HEK293T (cell line): Measurements from ENCODE around the gene PRLH.

Source experiments
- ARNT ChIP-seq: fragments of 450-650 bp; IDR thresholded peaks from 2 replicates; pipeline ENCODE4 v1.6.1; 2017; ENCODE audit warnings: mild to moderate bottlenecking
- BHLHE40 ChIP-seq: fragments of 450-650 bp; IDR thresholded peaks from 2 replicates; pipeline ENCODE4 v1.6.1; 2016; ENCODE audit warnings: mild to moderate bottlenecking, moderate library complexity, borderline replicate concordance
- CTBP1 ChIP-seq: fragments of 450-650 bp; IDR thresholded peaks from 2 replicates; pipeline ENCODE4 v1.6.1; 2016; ENCODE audit warnings: borderline replicate concordance
- ELF4 ChIP-seq: fragments of 450-650 bp; IDR thresholded peaks from 2 replicates; pipeline ENCODE4 v1.6.1; 2017; ENCODE audit warnings: antibody characterized with exemption
- FOXA1 ChIP-seq: fragments of 450-650 bp; IDR thresholded peaks from 2 replicates; pipeline ENCODE4 v1.6.1; 2016; ENCODE audit warnings: mild to moderate bottlenecking
- FOXK2 ChIP-seq: fragments of 450-650 bp; IDR thresholded peaks from 2 replicates; pipeline ENCODE4 v1.6.1; 2016; ENCODE audit warnings: mild to moderate bottlenecking
- FOXM1 ChIP-seq: fragments of 450-650 bp; IDR thresholded peaks from 2 replicates; pipeline ENCODE4 v1.6.1; 2017; ENCODE audit warnings: mild to moderate bottlenecking, borderline replicate concordance
- HDGF ChIP-seq: fragments of 450-650 bp; IDR thresholded peaks from 2 replicates; pipeline ENCODE4 v1.6.1; 2017; ENCODE audit warnings: antibody characterized with exemption, borderline replicate concordance
- L3MBTL2 ChIP-seq: fragments of 450-650 bp; conservative IDR thresholded peaks from 2 replicates; pipeline ENCODE4 v1.6.1; 2016; ENCODE audit warnings: mild to moderate bottlenecking
- LEF1 ChIP-seq: fragments of 450-650 bp; IDR thresholded peaks from 2 replicates; pipeline ENCODE4 v1.6.1; 2017; ENCODE audit warnings: mild to moderate bottlenecking, borderline replicate concordance
- SP1 ChIP-seq: fragments of 450-650 bp; IDR thresholded peaks from 2 replicates; pipeline ENCODE4 v1.6.1; 2017
- SUZ12 ChIP-seq: fragments of 450-650 bp; IDR thresholded peaks from 2 replicates; pipeline ENCODE4 v1.6.1; 2016; ENCODE audit warnings: mild to moderate bottlenecking
- TARDBP ChIP-seq: fragments of 450-650 bp; IDR thresholded peaks from 2 replicates; pipeline ENCODE4 v1.6.1; 2016
- ZNF384 ChIP-seq: fragments of 450-650 bp; IDR thresholded peaks from 2 replicates; pipeline ENCODE4 v1.6.1; 2016

- TF ChIP-seq FOXK2 (no peak), ARNT (no peak), FOXM1 (no peak), ELF4 (no peak), L3MBTL2 (no peak), SP1 (no peak), FOXA1 (no peak), ZNF384 (no peak), CTBP1 (no peak), SUZ12 (no peak), HDGF (no peak), BHLHE40 (no peak), TARDBP (no peak), LEF1 (no peak)
Measured at GRCh38 chr2:237567276-237568029, 1.1 kb downstream of the PRLH start.
